GM18507 (cell line): ENCODE data around the gene TTC21B.

Source experiments
- DNase-seq: peaks from one replicate; pipeline ENCODE4 v3.0.0; 2011; ENCODE audit warnings: low read depth; ENCODE audit not compliant: insufficient read length; ENCODE audit errors: extremely low spot score
- FAIRE-seq: peaks from 2 replicates; lab custom pipeline; 2011; peaks lifted over from hg19 to GRCh38; lab: Jason Lieb, UNC

TTC21B gene

DNA sequence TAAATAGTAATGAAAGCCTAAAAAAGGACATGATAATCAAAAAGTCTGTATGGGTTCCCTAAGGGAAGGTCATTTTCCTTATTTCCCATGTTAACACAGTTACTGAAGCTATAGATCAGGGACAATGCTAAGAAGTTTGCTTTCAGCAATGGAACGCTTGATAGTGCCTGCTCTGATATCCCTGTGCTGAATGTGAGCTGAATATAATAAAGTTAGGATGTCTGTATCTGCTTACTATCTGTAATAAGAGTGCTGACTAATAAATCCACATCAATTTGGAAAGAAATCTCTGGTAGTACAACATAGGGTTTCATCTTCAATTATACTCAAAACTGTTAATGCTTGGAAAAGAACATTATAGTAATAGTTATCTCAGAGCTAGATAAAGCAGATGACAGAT, 25.8 kb downstream of the TTC21B start:
- DNase-seq (no peak), FAIRE-seq (no peak)

DNA sequence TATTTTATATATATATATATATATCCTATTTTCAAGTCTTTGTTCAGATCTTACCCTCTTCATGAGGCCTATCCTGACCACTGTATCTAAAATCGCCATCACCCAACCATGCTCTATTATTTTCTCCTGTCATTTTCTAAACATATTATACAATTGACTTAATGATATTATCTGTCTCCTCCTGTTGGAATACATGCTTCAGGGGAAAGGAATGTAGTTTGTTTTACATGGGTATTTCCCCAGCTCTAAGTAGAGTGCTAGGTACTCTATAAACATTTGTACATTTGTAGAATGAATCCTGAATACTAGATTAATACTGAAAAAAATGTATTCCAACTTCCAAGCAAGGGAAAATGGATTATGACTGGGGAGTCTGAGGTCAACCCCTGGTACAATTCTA, 26.2 kb downstream of the TTC21B start:
- FAIRE-seq (no peak), DNase-seq (no peak)

DNA sequence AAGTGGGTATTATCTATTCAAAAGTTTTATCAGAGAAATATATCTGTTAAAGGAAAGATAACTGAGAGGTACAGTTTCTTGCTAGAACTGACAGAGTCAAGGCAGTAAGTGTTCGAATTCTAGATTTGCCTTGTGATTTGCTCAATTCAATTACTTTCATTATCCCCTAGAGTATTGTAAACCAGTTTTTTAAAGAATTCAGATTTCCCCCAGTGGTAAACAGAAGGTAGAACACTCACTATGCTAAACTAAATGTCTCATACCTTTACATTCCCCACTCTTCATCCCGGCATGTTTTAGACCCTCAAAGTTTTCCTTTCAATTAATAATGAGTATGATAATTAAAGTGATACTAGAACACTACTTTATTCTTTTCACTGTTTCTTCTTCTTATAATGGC, 28.6 kb downstream of the TTC21B start:
- FAIRE-seq (no peak), DNase-seq (no peak)

DNA sequence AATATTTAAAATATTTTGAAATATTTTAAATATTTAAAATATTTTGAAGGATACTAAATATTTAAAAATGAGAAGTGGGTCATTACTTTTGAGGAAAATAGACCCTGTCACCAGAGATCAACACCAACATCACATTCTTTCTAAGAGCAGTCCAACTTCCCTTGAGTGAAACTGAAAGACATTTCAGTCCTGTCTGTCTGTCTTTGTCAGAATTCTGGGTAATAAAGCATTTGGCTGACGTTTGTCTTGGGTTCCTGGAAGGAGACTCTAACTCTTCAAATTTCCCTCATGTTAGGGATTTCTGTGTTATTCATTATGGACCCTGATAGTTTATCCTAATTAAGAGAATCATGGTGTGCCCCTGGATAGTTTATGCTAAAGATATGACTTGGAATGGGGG, 32.8 kb downstream of the TTC21B start:
- DNase-seq (no peak), FAIRE-seq (no peak)

DNA sequence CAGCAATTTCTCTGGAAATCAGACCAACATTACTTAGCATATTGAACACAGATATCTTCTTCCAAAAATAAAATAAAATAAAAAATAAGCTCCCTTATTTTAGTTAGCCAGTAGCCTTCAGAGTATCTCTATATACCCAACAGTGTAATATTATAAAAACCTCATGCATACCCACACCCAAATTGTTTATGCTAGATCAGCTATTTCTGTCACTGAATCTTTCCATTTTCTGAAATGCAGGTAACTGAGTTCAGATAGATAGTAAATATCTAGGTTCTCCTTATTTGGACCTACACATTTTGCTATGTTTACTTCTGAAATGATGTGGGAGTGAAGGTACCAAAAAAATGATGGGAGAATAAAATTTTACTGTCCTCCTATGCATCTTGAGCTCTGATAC, 39.9 kb downstream of the TTC21B start:
- no peak for FAIRE-seq
- DNase-seq, result no peak

DNA sequence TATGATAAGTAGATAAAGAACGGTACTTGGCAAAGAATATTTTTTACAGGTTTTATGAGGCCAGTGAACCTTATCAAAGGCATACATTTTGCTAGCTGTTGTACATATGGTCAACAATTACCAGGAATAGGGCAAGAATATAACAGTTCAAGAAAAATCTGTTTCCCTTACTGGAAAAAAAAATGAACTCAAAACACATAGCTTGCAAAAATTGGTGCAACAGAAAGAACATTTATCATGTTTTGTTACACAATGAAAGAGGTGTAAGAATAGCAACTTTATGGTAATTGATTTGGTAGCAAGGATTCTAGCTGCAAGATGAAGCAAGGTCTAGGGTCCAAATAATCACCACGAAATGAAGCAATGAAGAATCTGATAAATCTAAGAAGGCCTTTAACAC, 41.6 kb downstream of the TTC21B start:
- FAIRE-seq (no peak), DNase-seq (no peak)

DNA sequence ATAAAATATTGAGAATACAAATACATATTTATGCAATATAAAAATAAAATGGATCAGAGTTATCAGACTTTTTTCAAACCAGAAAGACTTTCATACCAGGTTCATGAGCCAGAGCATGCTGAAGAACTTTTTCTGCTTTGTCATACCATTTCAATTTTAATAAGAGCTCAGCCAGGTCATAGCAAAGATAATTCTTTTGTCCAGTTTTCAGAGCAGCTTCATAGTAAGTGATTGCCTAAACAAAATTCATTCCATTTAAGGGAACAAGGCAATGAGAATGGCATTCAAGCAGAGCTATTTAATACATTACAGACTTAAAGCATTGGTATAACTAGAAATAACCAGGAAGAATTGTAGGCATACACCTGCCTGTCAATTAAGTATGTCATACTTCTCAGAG, 42.3 kb downstream of the TTC21B start:
- FAIRE-seq (no peak), DNase-seq (no peak)

DNA sequence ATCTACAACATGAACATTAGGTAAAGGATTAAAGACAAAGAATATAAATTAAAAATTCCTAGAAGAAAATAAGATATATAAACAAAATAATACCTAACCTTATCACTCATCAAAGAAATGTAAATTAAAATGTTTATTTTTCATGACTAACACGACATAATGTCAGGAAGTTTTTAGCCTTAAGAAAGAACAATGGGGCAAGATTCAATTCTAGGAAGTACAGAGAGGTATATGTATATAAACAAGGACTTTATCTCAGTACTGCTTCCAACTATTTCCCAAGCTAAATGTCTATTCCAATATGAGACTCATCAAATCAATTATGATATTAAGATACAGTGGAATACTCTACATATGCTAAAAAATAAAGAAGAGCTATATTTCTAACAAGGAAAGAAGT, 44.1 kb downstream of the TTC21B start:
- FAIRE-seq, result no peak
- DNase-seq, result no peak

DNA sequence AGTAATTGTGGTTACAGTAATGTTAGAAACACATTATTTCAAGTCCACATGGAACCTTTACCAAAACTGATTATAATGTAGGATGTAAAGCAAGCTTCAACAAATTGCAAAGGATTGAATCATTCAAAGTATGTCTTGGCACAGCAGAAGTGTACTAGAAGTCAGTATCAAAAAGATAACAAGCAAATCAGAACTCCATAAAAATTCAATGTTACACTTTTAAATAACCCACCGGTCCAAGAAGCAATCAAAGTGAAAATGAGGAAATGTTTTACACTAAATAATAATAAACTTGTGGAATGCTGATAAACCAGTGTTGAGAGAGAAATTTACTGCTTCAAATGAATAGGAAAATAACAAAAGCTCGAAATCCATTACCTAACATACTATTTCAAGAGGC, 47.7 kb downstream of the TTC21B start:
- FAIRE-seq (no peak), DNase-seq (no peak)

DNA sequence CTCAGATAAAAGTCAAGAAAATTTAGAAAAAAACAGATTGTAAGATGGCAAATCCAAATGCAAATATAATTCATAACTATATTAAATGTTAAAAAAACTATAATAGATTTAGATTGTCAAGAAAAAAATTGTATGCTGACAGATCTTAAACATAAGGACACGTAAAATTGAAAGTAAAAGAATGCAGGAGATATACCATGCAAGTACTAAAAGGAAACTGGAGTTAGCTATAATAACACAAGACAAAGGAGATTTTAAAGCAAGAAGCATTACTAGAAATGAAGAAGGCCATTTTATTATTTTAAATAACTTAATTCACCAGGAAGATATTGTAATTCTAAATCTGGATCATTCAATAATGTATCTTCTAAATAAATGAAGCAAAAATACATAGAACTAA, 48.3 kb downstream of the TTC21B start:
- FAIRE-seq, result no peak
- DNase-seq, result no peak

DNA sequence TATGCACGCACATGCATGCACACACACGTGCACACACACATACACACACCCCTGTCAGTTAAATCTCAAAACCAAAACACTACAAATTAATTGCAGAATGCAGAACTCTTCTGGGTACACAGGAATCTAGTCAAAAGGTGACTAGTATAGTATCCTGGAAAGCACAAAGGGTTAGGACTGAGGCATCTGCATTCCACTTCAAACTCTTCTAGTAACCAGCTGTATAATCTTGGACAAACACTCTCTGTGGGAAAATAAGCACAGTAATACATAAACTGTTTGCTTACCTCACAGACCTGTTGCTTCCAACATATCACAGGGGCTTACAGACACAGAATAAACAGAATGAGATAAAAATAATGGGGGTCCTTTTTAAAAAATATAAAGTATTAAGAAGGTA, 49.1 kb downstream of the TTC21B start:
- no peak for DNase-seq
- FAIRE-seq, result no peak

DNA sequence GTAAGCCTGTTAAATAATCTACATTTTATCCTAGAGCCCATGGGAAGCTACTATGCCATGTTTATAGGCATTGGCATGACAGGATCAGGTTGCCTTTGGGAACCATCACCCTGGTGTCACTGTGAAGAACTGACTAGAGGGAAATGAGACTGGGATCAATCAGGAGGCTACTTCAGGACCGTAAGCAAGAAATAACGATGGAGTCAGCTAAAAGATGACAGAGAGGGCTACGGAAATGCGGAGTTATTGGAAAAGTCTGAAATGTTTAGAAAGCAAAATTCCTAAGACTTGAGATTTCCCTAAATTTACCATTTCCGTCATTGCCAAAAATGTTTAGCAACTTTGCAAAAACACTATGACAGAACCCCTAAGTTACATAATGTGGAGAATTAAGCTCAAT, 50.2 kb downstream of the TTC21B start:
- no peak for DNase-seq

DNA sequence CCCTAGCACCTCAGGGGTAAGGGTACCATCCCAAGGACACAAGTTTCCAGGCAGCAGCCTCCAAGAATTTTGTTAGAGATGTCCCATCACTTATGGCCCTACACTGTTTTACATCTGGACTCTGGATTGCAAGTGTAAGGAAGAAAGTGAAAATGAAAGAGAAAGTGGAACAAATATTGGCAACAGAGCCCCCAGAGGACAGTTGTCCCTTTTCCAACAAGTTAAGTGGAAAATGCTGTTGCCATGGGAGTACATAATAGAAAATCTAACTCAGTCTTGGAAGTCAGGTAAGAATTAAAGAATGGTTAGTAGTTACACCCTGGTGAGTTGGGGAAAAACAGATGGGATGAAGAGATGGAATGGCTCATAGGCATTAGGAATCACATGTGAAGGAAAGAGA, 50.6 kb downstream of the TTC21B start:
- no peak for FAIRE-seq
- no peak for DNase-seq

More for the DNA sequence above, 50.2 kb downstream of the TTC21B start:
- peak; percentile 5 for FAIRE-seq

DNA sequence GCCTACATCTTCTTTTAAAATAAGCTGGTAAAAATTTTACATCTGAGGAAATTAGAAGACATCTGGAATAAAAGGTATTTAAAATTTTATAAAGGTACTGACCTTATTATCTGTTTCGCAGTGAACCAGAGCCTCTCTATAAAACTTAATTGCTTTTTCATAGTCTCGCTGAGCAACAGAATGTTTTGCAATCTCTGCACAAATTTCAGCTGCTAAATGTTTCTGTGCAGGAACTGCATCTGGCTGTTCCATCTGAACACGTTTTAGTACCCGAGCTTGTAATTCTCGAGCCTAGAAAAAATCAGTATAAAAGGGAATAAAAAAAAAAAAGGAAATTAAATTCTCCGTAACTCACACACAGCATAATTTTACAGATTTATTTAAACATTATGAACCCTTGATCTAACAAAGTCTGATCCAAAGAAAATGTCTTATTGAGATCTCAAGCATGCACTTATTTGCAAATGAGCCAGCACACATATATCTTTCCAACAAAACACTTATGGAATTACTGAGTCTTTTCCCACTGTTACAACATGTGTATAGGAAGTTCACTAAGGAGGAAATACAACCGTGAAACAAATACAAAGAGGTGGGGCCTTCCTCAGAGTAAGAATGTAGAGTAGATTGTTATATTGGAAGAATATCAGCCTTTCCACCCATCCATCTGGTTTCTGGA, 51.8 kb downstream of the TTC21B start:
- FAIRE-seq (no peak), DNase-seq (no peak)

DNA sequence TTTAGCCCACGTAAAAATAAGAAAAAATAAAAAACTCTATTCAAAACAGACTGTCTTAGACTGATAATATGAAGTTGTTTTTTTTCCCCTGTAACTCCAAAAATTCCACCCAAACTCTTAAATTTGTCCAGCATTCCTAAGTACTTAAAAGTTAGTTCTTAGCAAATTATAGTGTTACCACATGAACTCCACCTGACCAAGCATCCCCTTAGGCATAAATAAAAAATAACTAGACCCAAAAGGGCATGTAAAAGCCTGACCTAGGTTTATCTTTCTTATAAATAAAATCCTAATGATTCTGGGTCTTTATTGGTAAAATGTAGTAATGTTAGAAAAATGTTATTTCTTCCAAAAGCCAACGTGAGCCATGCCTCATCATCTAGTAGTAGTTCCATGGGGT, 54.3 kb downstream of the TTC21B start:
- FAIRE-seq, result no peak
- no peak for DNase-seq

DNA sequence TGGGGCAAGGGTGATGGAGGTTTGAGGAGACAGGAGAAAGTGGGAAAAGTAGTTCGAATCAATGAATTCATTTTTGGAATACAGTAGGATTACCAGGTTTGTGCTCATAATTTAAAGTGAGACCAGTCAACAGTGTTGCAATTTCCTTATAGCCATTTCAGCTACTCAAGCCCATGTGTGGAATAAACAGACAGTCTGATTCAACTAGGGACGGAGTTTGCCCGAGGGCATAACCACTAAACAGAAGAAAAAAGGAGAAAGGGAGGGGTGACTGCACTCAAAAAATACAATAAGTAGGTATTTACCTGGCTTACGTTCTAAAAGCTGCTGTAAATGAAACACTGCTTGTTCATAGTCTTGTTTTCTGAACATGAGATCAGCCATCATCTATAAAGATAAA, 55.2 kb downstream of the TTC21B start:
- no peak for DNase-seq
- no peak for FAIRE-seq

DNA sequence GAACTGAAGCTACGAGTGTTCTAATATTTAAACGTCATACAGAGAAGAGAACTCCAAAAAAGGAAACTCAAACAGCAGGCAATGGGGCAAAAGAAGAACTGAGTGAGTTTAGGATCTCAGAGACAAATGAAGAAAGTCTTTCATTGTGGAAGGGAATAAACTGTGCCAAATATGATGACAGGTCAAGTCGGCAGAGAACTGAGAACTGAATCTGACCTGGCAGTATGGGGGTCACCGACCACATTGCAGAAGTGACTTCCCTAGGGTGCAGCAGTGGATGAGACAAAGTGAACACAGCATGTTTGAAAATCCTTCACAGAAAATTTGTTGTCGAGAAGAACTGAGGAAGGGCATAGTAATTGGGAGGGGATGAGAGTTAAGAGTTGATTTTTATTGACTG, 55.9 kb downstream of the TTC21B start:
- FAIRE-seq, result peak; percentile 44
- DNase-seq, result no peak

DNA sequence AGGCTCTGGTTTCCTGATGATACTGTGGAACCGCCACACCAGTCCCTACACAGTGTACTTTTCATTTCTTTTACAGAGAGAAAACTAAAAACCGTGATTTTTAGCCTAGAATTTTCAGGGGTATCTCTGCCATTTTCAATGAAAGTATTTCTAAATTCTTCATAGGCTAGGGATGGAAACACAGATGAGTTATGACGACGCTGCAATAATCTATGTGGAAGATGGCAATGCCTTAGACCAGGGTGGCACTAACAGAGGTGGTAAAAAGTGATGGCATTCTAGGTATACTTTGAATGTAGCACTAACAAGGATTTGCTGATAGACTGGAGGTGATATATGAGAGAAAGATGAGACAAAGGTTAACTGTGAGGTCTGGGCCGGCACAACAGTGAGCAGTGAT, 56.5 kb downstream of the TTC21B start:
- DNase-seq, result no peak
- no peak for FAIRE-seq

DNA sequence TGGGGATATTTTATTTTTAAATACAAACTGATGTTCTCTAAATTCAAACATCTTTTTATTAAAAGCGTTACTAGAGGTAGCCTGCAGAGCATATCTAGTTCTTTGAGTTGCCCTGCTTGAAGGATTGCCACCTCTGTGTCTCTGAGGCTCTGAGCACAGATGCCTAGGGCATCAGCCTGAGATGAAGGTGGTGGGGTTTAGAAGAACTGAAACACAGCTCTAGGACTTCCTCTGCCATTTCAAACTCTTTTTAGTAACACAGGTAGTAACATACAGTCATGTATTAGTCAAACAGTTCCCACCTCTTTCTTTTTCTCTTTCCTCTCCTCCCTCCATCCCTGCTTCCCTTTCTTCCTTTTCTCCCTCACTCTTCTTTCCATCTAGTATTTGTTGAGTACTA, 57.6 kb downstream of the TTC21B start:
- FAIRE-seq (peak; percentile 73), DNase-seq (no peak)

DNA sequence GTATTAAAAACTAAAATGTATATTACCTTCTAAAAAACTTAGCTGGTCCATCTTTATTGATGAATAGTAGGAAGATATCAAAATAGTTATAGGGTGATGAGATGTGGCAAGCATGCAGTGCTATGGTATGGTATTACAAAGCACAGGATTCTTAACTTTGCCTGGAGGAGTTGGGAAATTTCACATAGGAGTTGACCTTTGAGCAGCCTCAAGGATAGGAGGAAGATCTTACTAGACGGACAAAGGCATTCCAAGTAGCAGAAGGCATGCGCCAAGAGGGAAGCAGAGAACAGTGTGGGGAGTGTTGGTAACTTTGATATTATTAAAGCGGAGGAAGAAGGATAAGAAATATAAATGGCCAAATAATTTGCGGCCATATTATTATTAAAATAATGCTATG, 60.0 kb downstream of the TTC21B start:
- DNase-seq, result no peak
- no peak for FAIRE-seq

DNA sequence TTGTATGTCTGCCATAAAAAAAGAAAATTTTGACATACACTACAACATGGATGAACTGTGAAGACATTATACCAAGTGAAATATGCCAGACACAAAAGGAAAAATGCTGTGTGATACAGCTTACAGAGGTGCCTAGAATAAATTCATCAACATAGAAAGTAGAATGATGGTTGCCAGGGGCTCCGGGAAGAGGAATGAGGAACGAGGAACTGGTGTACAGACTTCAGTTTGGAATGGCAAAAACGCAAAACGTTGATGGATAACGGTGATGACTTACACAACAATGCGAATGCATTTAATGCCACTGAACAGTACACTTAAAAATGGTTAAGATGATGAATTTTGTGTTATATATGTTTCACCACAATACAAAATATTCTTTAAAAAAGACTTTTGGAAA, 61.0 kb downstream of the TTC21B start:
- FAIRE-seq (no peak), DNase-seq (no peak)

DNA sequence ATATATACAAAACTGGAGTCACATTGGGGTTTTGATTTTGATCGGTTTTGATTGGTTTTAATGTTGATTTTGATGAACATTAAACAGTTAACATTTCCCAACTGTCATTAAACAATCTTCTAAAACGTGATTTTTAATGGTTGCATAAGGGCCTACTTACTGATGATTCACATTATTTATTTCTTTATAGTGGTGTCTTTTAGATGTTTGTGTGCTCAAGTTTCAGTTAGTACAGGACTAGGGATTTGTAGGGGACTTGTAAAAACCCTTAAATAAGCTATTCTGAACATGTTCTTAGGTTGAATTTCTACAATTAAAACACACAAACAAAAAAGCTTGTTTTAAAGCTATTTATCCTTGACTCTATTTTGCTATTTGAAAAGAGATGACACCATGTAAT, 61.6 kb downstream of the TTC21B start:
- DNase-seq (no peak), FAIRE-seq (no peak)
